ENCODE results near the gene SLC7A4.

SLC7A4 gene

GRCh38 chr22:21038405-21038804 lies 6.0 kb upstream of the SLC7A4 start:
- no peak for DNase-seq

DNA sequence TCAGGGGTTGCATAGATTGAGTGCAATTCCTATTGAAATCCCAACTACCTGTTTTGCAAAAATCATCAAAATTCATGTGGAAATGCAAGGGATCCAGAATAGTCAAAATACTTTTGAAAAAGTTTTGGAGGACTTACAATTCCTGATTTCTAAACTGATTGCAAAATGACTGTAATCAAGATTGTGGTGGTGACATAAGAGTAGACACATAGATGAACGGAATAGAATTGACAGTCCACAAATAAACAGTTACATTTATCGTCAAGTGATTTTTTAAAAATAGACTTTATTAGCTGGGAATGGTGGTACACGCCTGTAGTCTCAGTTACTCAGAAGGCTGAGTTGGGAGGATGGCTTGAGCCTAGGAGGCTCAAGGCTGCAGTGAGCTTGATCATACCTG lies 2.6 kb upstream of the SLC7A4 start:
- DNase-seq = no peak

GRCh38 chr22:21033895-21034294 lies 1.5 kb upstream of the SLC7A4 start:
- DNase-seq = no peak

DNA sequence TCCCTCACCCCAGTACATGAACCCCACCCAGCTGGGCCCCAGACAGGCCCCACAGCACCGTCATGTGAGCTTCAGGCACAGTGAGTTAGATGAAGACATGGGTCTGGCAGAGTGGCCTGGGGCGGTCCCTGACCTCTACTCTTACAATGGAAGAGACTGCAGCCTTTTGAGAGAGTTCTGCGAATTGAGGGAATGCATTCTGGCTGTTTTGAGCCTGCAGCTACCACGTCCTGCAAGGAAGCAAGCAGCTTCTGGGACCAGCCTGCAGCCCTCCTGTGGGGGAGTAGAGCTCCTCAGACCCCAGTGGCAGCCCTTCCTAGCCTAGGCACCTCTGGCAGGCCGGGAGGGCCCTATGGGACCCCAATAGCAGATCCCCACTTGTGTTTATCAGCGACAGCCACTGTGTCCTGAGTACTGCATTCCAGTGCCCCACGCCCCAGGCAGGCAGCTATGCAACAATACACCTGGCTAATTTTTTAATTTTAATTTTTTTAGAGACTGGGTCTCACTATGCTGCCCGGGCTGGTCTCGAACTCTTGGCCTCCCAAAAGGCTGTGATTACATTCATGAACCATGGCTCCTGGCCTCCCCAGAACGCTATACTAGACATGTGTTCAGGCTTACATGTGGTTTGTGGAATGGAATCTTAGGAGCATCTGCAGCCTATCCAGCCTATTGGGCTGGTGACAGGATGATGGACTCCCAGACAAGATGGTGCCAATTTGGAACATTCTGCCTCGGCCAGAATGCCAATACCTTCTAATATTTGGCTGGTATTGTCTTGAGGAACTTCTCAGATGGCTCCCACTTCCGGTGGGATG lies 717 bp upstream of the SLC7A4 start:
- no peak for DNase-seq

DNA sequence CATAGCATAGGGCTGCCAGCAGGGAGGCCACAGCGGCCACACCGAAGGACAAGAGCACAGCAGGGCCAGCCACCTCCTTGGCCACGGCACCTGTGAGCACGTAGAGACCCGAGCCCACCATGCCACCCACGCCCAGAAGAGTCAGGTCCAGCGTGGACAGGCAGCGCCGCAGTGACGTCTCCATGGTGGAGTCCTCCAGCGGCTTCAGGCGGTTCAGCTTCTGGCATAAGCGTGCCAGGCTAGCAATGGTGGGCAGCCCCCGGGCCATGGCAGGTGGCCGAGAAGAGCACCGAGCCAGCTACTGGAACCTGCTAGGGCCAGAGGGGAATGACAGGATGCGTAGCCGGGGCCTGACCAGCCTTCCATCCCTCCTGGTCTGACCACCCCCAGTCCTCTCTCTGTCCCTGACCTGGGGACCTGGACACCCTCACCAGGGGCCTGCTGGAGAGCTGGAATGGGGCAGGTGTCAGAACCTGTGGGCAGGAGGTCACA lies 770 bp downstream of the SLC7A4 start:
- DNase-seq = no peak

GRCh38 chr22:21030621-21031544 lies 1.5 kb downstream of the SLC7A4 start:
- DNase-seq = no peak

- no peak for DNase-seq
Observed at GRCh38 chr22:21030032-21030431, 2.3 kb downstream of the SLC7A4 start.

DNA sequence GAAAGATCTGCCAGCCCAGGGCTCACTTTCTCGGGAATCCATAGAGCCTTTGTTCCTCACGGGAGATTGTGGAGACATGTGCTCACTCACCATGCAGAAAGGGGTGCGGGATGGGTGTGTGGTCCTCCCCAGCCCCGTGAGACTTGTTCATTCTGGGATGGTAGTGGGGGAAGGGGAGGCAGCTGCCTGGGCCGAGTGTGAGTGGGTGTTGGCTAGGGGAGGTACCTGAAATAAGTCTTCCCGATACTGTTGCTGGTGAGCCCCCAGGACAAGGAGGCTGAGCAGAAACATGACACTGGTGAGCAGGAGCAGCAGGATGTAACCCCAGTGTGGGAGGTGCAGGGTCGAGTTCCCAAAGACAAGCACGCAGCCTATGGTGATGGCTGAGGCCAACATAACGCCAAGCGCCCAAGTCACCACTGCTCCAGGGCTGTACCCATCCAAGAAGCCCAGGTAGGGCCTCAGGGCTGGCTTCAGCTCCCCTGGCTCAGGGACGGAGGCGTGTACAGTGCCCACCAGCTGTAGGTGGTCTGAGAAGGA lies 2.8 kb downstream of the SLC7A4 start:
- DNase-seq = no peak

GRCh38 chr22:21028277-21029251 lies 3.8 kb downstream of the SLC7A4 start:
- DNase-seq = no peak

DNA sequence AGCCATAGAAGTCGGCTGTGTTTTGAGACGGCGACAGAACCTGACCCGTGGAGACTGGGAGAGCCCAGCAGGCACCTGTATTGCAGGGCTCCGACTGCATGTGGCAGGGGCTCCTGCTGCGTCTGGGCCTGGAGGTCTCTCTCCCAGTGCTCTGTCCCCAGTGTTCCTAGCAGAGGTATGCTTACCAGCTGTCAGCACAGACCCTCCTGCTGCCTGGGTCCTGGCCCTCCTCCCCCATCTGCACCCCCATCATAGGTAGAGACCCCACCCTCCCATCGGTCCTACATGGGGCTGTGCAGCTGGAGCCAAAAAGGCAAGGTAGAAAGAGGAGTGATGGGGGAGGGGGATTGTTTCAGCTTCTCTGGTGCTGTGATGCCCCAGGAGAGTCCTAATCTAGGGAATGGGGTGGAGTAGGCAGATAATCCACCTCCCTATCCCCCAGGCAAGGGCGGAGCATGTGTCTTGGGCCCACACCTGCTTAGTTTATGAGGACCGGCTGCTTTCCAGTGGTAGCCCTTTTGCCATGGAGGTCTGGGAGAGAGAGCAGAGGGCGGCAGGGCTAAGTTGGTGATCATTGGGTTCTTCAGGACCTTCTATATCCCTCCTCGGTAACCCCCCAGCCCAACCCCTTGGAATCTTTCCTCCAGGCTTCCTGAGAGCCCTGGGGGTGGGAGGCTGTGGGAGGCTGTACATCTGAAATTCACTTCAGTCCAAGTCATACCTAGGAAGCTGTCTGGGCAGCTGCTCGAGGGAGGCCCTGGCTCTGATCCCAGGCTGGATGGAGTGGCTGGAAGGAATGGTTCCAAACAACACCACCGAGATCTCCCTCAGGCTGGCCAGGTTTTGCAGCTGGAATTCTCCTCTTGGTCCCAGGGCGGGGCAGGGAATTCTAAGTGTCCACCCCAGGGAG lies 5.3 kb downstream of the SLC7A4 start:
- DNase-seq = no peak

- no peak for DNase-seq
Observed at GRCh38 chr22:21025763-21026755, 6.3 kb downstream of the SLC7A4 start.

DNA sequence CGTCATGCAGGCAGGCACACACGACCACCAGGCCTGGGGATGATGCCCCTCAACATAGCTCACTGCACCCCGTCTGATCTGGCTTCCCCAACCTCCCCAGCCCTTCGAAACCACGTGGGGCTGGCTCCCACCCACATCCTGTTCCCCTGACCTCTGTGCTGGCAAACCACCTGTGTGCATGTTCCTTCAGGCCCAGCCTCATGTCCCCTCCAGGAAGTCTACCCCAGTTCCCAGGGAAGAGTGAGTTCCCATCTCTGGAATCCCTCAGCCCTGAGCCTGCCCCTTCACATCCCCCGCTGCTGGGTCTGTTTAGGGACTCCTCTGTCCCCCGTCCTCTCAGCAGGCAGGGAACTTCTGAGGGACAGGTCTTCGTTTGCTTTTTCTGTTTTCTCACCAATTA lies 7.1 kb downstream of the SLC7A4 start:
- DNase-seq = no peak

- no peak for DNase-seq
Observed at GRCh38 chr22:21022955-21023614, 9.3 kb downstream of the SLC7A4 start.

GRCh38 chr22:21022507-21022906 lies 9.9 kb downstream of the SLC7A4 start:
- no peak for DNase-seq

GRCh38 chr22:21020802-21021429 lies 11.4 kb downstream of the SLC7A4 start:
- no peak for DNase-seq

DNA sequence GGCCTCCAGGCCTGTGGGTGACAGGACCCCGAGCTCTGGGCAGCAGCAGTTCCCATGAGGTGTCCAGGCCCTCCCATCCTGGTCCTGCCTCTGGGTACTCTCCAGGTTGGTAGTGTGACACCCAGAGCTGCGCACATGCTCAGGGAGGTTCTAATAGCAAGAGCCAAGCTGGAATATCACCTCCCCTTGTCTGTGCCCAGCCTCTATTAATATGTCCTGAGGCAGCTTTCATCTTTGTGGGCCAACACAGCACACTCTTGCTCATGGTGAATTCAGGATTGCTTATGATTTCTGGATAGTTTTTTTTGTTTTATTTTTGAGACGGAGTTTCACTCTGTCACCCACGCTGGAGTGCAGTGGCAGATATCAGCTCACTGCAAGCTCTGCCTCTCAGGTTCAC lies 14.0 kb downstream of the SLC7A4 start:
- no peak for DNase-seq

- no peak for DNase-seq
Observed at GRCh38 chr22:21016644-21017420, 15.5 kb downstream of the SLC7A4 start.

DNA sequence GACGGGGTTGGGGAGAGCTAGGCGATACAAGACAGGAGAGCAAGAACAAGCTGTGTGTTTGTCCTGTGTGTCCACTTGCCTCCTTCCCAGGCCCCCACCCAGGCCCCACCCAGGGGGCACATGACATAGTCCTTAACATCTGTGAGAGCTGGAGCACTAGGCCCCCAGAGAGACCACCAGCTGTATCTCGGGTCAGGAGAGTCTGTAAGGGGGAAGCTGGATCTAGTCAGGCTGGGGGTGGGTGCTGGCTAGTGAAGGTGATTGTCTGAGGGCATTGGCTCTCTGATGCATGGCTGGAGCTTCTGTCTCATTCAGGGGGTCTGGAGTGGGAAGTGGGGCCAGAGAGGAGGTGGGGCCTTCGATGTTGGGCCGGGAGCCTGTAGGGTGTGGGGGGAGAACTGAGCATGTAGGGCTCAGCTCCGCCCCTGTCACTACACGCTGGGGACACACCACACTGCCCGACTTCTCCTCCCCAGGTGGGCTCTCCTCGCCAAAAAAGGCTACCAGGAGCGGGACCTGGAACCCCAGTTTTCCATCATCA lies 16.8 kb downstream of the SLC7A4 start:
- DNase-seq = no peak
